GM12801 (cell line): ENCODE results near the gene TFF1.

Experiments
- CTCF ChIP-seq: IDR thresholded peaks from one replicate; pipeline ENCODE4 v1.5.1; 2011; ENCODE audit warnings: control low read depth; ENCODE audit not compliant: insufficient read length; ENCODE audit errors: extremely low read depth

Gene TFF1

GRCh38 chr21:42349420-42350317, 16.7 kb downstream of the TFF1 start:
- no peak for TF ChIP-seq CTCF

GRCh38 chr21:42348762-42349161, 17.6 kb downstream of the TFF1 start:
- no peak for TF ChIP-seq CTCF

GRCh38 chr21:42347601-42348327, 18.6 kb downstream of the TFF1 start:
- no peak for TF ChIP-seq CTCF

GRCh38 chr21:42346866-42347600, 19.3 kb downstream of the TFF1 start:
- no peak for TF ChIP-seq CTCF

DNA sequence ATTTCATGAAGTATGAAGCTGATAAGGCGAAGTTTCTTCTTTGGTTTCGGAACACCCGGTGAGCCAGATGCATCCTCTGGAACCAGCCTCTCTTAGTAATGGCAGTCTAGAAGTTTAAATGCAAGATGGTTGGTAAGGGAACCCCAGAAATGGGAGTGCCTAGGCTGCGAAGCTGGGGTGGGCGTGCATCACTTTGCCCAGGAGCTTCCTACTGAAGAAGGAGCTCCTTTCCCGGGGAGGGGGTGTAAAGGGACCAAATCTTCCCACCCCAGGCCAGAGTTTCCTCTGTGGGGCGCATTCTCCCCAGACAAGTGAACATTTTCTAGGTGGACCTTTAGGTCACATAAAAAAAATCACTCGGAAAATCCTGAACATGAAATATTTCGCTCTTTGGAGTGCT, 19.9 kb downstream of the TFF1 start:
- no peak for TF ChIP-seq CTCF

- TF ChIP-seq CTCF: no peak
These were observed 21.7 kb downstream of the TFF1 start for GRCh38 chr21:42344631-42345030.

DNA sequence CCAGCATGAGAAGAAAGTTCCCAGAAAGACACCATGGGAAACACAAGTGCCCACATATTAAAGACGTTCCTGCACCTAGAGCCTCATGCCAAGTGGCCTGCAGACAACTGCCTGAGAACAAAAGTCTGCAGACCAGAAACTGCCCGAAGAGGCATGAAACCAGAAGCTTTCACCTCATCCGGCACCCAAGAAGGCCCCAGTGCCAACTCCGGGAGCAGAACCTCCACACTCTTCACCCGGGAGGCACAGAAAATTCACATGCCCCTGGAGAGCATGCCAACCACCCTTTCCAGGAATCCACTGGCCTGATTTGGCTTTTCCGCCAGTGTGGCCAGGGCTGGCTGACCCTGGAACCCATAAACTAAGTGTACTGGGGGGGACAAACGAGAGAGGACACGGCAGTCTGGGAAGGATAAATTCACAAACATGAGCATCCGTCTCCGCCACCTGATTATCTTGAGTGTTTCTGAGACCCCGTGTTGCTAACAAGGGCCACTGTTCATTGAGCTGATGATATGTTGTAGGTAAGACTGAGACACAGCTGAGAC, 22.3 kb downstream of the TFF1 start:
- no peak for TF ChIP-seq CTCF
